H1 (cell line): Measurements from ENCODE around the gene TIGIT. TPM values are rescaled to one million over a fixed set of nuclear protein-coding genes. Genes with fewer than 3 reads are reported as not detected.

Source experiments
- CTCF ChIA-PET: fragments of 300-600 bp; sonication (Branson Sonifier 250); formaldehyde crosslinking; loops from one replicate; lab custom pipeline; 2021; ENCODE audit not compliant: partially characterized antibody; lab: Charles Lee
- POLR2A ChIA-PET: fragments of 300-600 bp; sonication (Branson Sonifier 250); formaldehyde crosslinking; loops from one replicate; lab custom pipeline; 2021; ENCODE audit warnings: inconsistent platforms; ENCODE audit not compliant: partially characterized antibody; lab: Charles Lee
- DNase-seq, 2 experiments: peaks; one replicate each; pipeline versions ENCODE4 v3.0.0 to v3.0.0-alpha.2; 2010 to 2022; ENCODE audit warnings: low spot score in 2 of 2, low read depth in 1 of 2, mixed read lengths in 1 of 2
- FAIRE-seq: peaks from 2 replicates; lab custom pipeline; 2011; peaks lifted over from hg19 to GRCh38; lab: Jason Lieb, UNC
- H2AFZ ChIP-seq: 2 replicates; pipeline ENCODE4 v1.8.1; 2012; ENCODE audit warnings: low read length, inconsistent platforms
- H2AK5ac ChIP-seq: 2 replicates; pipeline ENCODE4 v1.6.1; 2013; ENCODE audit warnings: low read depth, low read length
- H2BK120ac ChIP-seq: replicated peaks from 2 replicates; pipeline ENCODE3; 2013; ENCODE audit warnings: low read depth, low read length, inconsistent platforms
- H2BK12ac ChIP-seq: 2 replicates; pipeline ENCODE4 v1.6.1; 2013; ENCODE audit warnings: low read depth, low read length
- H2BK15ac ChIP-seq: 2 replicates; pipeline ENCODE4 v1.6.1; 2013; ENCODE audit warnings: low read length
- H2BK20ac ChIP-seq: 2 replicates; pipeline ENCODE4 v1.6.1; 2013; ENCODE audit warnings: low read length
- H2BK5ac ChIP-seq: 2 replicates; pipeline ENCODE4 v1.6.1; 2013; ENCODE audit warnings: low read depth, low read length
- H3K14ac ChIP-seq: 2 replicates; pipeline ENCODE4 v1.6.1; 2013; ENCODE audit warnings: inconsistent platforms; ENCODE audit not compliant: insufficient read length
- H3K18ac ChIP-seq: 2 replicates; pipeline ENCODE4 v1.6.1; 2013; ENCODE audit warnings: low read length; ENCODE audit errors: extremely low read depth
- H3K23ac ChIP-seq: 2 replicates; pipeline ENCODE4 v1.6.1; 2013; ENCODE audit warnings: inconsistent platforms; ENCODE audit not compliant: insufficient read length
- H3K23me2 ChIP-seq: 2 replicates; pipeline ENCODE4 v1.6.1; 2013; ENCODE audit warnings: low read depth, low read length
- H3K27ac ChIP-seq: 2 replicates; pipeline ENCODE4 v1.6.1; 2011; ENCODE audit warnings: low read depth, low read length, inconsistent platforms
- H3K27me3 ChIP-seq, 4 experiments: replicated peaks in 1 of 4; 1 replicate in 1 of 4; 2 replicates in 3 of 4; pipeline versions ENCODE4 v1.6.1 to v1.8.1; 2011 to 2013; ENCODE audit warnings: low read length in 3 of 4, mild to moderate bottlenecking in 3 of 4, inconsistent platforms in 2 of 4, mixed read lengths in 2 of 4, moderate library complexity in 1 of 4; ENCODE audit not compliant: control insufficient read depth in 3 of 4, insufficient read depth in 3 of 4; ENCODE audit errors: extremely low read depth in 1 of 4
- H3K36me3 ChIP-seq, 4 experiments: 2 replicates each; pipeline versions ENCODE4 v1.6.1 to v1.8.1; 2011 to 2013; ENCODE audit warnings: mild to moderate bottlenecking in 4 of 4, low read length in 3 of 4, moderate library complexity in 2 of 4, control low read depth in 1 of 4, inconsistent platforms in 1 of 4; ENCODE audit not compliant: insufficient read depth in 4 of 4, control insufficient read depth in 2 of 4
- H3K4ac ChIP-seq: replicated peaks from 2 replicates; pipeline ENCODE3; 2013; ENCODE audit warnings: low read length, low read depth, mixed read lengths, inconsistent platforms; ENCODE audit not compliant: insufficient read length
- H3K4me1 ChIP-seq, 4 experiments: replicated peaks in 1 of 4; 1 replicate in 1 of 4; 2 replicates in 3 of 4; pipeline versions ENCODE4 v1.6.1 to v1.8.1; 2011 to 2013; ENCODE audit warnings: low read length in 3 of 4, inconsistent platforms in 2 of 4, mixed read lengths in 1 of 4; ENCODE audit not compliant: insufficient read depth in 4 of 4, control insufficient read depth in 3 of 4
- H3K4me2 ChIP-seq, 2 experiments: 2 replicates each; pipeline versions ENCODE4 v1.6.1 to v1.8.1; 2011 to 2013; ENCODE audit warnings: low read depth in 2 of 2, low read length in 2 of 2, control low read depth in 1 of 2, inconsistent platforms in 1 of 2, mild to moderate bottlenecking in 1 of 2; ENCODE audit not compliant: insufficient read depth in 1 of 2
- H3K4me3 ChIP-seq, 4 experiments: fragments of 200-600, 300-600 bp in 1 of 4; sonication (generic), shearing (Covaris generic), sonication (Bioruptor Twin) in 1 of 4; 2 replicates each; pipeline versions ENCODE4 v1.5.1 to v1.8.1; 2011 to 2016; ENCODE audit warnings: low read length in 4 of 4, low read depth in 3 of 4, control low read depth in 2 of 4, inconsistent platforms in 2 of 4, mild to moderate bottlenecking in 2 of 4, mixed read lengths in 1 of 4, moderate library complexity in 1 of 4; ENCODE audit not compliant: insufficient read depth in 2 of 4; ENCODE audit errors: extremely low read depth in 1 of 4
- H3K56ac ChIP-seq: replicated peaks from 2 replicates; pipeline ENCODE3; 2013; ENCODE audit warnings: low read depth, mild to moderate bottlenecking, mixed read lengths, low read length, inconsistent platforms; ENCODE audit not compliant: insufficient read length
- H3K79me1 ChIP-seq: 2 replicates; pipeline ENCODE4 v1.6.1; 2013; ENCODE audit warnings: low read depth, low read length, control low read depth
- H3K79me2 ChIP-seq, 2 experiments: 2 replicates each; pipeline versions ENCODE4 v1.6.1 to v1.8.1; 2012 to 2013; ENCODE audit warnings: low read length in 2 of 2, mild to moderate bottlenecking in 2 of 2, inconsistent platforms in 1 of 2; ENCODE audit not compliant: insufficient read depth in 2 of 2, control insufficient read depth in 1 of 2
- H3K9ac ChIP-seq, 4 experiments: replicated peaks in 1 of 4; 1 replicate in 1 of 4; 2 replicates in 3 of 4; pipeline versions ENCODE4 v1.6.1 to v1.8.1; 2011 to 2013; ENCODE audit warnings: low read depth in 3 of 4, low read length in 3 of 4, control low read depth in 2 of 4, mild to moderate bottlenecking in 2 of 4, moderate library complexity in 2 of 4, inconsistent platforms in 1 of 4; ENCODE audit errors: extremely low read depth in 1 of 4
- H3K9me3 ChIP-seq, 2 experiments: 2 replicates each; pipeline versions ENCODE4 v1.6.1 to v1.8.1; 2012 to 2013; ENCODE audit warnings: mild to moderate bottlenecking in 2 of 2, moderate library complexity in 2 of 2, control low read depth in 1 of 2, inconsistent platforms in 1 of 2, low read depth in 1 of 2, low read length in 1 of 2, mixed read lengths in 1 of 2; ENCODE audit not compliant: insufficient read depth in 2 of 2
- H4K20me1 ChIP-seq, 2 experiments: replicated peaks in 1 of 2; 2 replicates each; pipeline versions ENCODE3 to v1.8.1; 2011 to 2013; ENCODE audit warnings: inconsistent platforms in 2 of 2, low read length in 2 of 2, mild to moderate bottlenecking in 1 of 2; ENCODE audit not compliant: insufficient read depth in 2 of 2, control insufficient read depth in 1 of 2
- H4K5ac ChIP-seq: 2 replicates; pipeline ENCODE4 v1.6.1; 2013; ENCODE audit warnings: low read length, low read depth, mixed read lengths, inconsistent platforms; ENCODE audit not compliant: insufficient read length
- H4K8ac ChIP-seq: 2 replicates; pipeline ENCODE4 v1.8.0; 2013; ENCODE audit warnings: mild to moderate bottlenecking, moderate library complexity, low read length, inconsistent platforms; ENCODE audit not compliant: insufficient read depth; ENCODE audit errors: extremely low read depth
- H4K91ac ChIP-seq: replicated peaks from 2 replicates; pipeline ENCODE3; 2013; ENCODE audit warnings: low read length, mixed read lengths, inconsistent platforms; ENCODE audit not compliant: insufficient read length
- CBX5 ChIP-seq: fragments of 300-800, 300-1000 bp; sonication (generic); IDR thresholded peaks from 2 replicates; pipeline ENCODE4 v1.7.1; 2016; ENCODE audit warnings: antibody characterized with exemption, low read length, low read depth
- EZH2 ChIP-seq: fragments of 200-600 bp; sonication (generic); IDR thresholded peaks from 2 replicates; pipeline ENCODE4 v1.7.1; 2012; ENCODE audit warnings: low read depth, mild to moderate bottlenecking, moderate library complexity, low read length, inconsistent platforms; ENCODE audit not compliant: severe bottlenecking
- POLR2A ChIP-seq, 2 experiments: IDR thresholded peaks; 1 replicate in 1 of 2; 2 replicates in 1 of 2; pipeline ENCODE4 v1.6.1; 2011; ENCODE audit warnings: low read depth in 2 of 2, low read length in 2 of 2, mild to moderate bottlenecking in 2 of 2; ENCODE audit errors: control extremely low read depth in 1 of 2
- WGBS, 2 experiments: shearing (Covaris generic) in 1 of 2; methylation state at CpG; one replicate each; pipeline versions ENCODE4 v1.1.6 to v1.1.7; 2013 to 2015; ENCODE audit warnings: low lambda C conversion rate in 2 of 2, mixed read lengths in 2 of 2, inconsistent platforms in 1 of 2, low coverage in 1 of 2, missing lambda C conversion rate in 1 of 2; ENCODE audit not compliant: insufficient replicate concordance in 2 of 2, insufficient coverage in 1 of 2, insufficient read length in 1 of 2; ENCODE audit errors: extremely low coverage in 1 of 2, missing lambda C conversion rate in 1 of 2; 5-methylcytosine and 5-hydroxymethylcytosine counted together
- polyA plus RNA-seq, 7 experiments: library from polyadenylated mRNA; depleted of rRNA in 3 of 7; stranded (reverse) in 5 of 7; unstranded in 2 of 7; fragments of >200 nt in 5 of 7; fragments of 200-250 nt in 2 of 7; gene quantifications; 1 replicate in 5 of 7; 2 replicates in 1 of 7; 4 replicates in 1 of 7; pipeline versions ENCODE4 v1.2.1 to v1.2.3, GENCODE V29; 2011 to 2013; ENCODE audit warnings: missing spikeins in 2 of 7, mixed read lengths in 2 of 7
- total RNA-seq: library from RNA; stranded (reverse); fragmentation: NEBNext Ultra II Directional; extraction: Animal tissue kit (Norgen Biotek cat#: 25700); gene quantifications from 2 replicates; pipeline ENCODE4 v1.2.1, GENCODE V29; 2021

TIGIT gene
- total and polyA plus RNA-seq, 2 of the 8 experiments (the other 6 are each of a cell fraction or from before 2014, with no cell fraction given): 0.02 TPM; not detected in 1

DNA sequence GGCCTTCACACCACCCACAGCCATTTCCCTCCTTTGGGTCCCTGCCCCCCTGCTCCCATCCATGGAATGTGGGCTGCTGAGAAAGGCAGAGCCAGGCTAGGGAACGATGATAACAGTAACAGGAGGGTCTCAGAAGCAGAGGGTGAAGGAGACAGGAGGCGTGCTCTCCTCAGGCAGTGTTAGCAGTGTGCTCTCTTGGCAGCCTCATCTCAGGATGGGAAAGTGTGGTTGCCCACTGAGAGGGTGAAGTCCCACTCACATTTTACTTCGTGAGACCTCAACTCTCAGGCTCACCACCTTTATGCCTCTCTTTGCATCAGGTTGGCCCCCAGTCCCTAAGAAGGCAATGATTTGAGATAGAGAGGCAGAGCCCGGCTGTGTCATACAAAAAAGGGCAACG is 24.5 kb downstream of the TIGIT start:
- no peak overlapping the region for H4K5ac ChIP-seq
- H3K79me1 ChIP-seq: no peaks in the 10 kb centered on the region
- H3K4me2 ChIP-seq: no peak overlapping the region; a peak in 1 of 4 replicates
- peak overlapping the region; percentile 95 for H2BK12ac ChIP-seq
- no peak overlapping the region for H3K4me3 ChIP-seq
- H3K79me2 ChIP-seq: no peaks in the 10 kb centered on the region
- peak overlapping the region; percentile 48 for H4K91ac ChIP-seq
- peak overlapping the region; percentile 91 for H2AFZ ChIP-seq
- no peak overlapping the region for H3K23ac ChIP-seq
- no peak overlapping the region for H3K14ac ChIP-seq
- no peak overlapping the region for H3K4ac ChIP-seq
- no peak overlapping the region; the same call in 1 of the 2 replicates for H2BK20ac ChIP-seq
- H2BK5ac ChIP-seq: peak overlapping the region; percentile 89
- no peak overlapping the region for H3K18ac ChIP-seq
- no peaks in the 10 kb centered on the region for H3K36me3 ChIP-seq
- POLR2A ChIA-PET: no interaction called here
- no peak overlapping the region for H3K27ac ChIP-seq
- no peak overlapping the region for H3K56ac ChIP-seq
- no peaks in the 10 kb centered on the region for H3K23me2 ChIP-seq
- WGBS, 2 experiments: 76% methylated on average over 5 of the region's 5 CpGs; no CpG with 5 or more reads in 1 of the 2 experiments
- peak overlapping the region; percentile 93; the same call in 1 of the 2 replicates for H2BK15ac ChIP-seq
- no peak overlapping the region for H3K9ac ChIP-seq
- H2AK5ac ChIP-seq: no peak overlapping the region; the same call in 1 of the 2 replicates
- no peaks in the 10 kb centered on the region for H3K9me3 ChIP-seq
- no peak overlapping the region for H4K8ac ChIP-seq
- CTCF ChIA-PET: interaction anchor here (0.6 to 1.2 kb wide), 2 partner anchors 25 to 339 kb away, joined by 3 read pairs; partner anchors contain the start of gene TIGIT
- H3K4me1 ChIP-seq: peaks cover 3 to 5% (median 4%) of the 10 kb centered on the region in 4 experiments; a peak in 6 of 7 replicates
- no peak for DNase-seq
- H3K27me3 ChIP-seq: no peaks in the 10 kb centered on the region
- H4K20me1 ChIP-seq: no peaks in the 10 kb centered on the region
- H2BK120ac ChIP-seq: no peak overlapping the region
- FAIRE-seq: no peak
- TF ChIP-seq CBX5 (no peak), EZH2 (no peak), POLR2A (IDR thresholded peaks at IDR 0.05; ENCODE audit: control extremely low read depth in 1 of 2, low read depth in 2 of 2, low read length in 2 of 2) (no peak)
